LHCN-M2 (cell line): Measurements from ENCODE around the gene NDNF. TPM values are rescaled to one million over a fixed set of nuclear protein-coding genes. Genes with fewer than 3 reads are reported as not detected.

Experiments used
- DNase-seq: peaks from one replicate; pipeline ENCODE4 v3.0.0-alpha.2; 2012; ENCODE audit warnings: low read depth
- polyA plus RNA-seq: library from polyadenylated mRNA; unstranded; fragments of >200 nt; gene quantifications from one replicate; pipeline ENCODE4 v1.2.1, GENCODE V29; 2012; ENCODE audit warnings: missing spikeins
- total RNA-seq: library from RNA; depleted of rRNA; stranded (reverse); fragments of >200 nt; gene quantifications from 2 replicates; pipeline ENCODE4 v1.2.3, GENCODE V29; 2014; rRNA removed

Gene NDNF
- 0.11 TPM in 1 of 2 replicates, not detected in the other for total RNA-seq
- polyA plus RNA-seq = 0.17 TPM

- peak; percentile 26 for DNase-seq
Observed at GRCh38 chr4:121072224-121073003, at the start of gene NDNF. NDNF (minus strand) TSS chr4:121072535; CDS start chr4:121045837, 26,698 bp downstream.

GRCh38 chr4:121119715-121120114 lies 47.4 kb upstream of the NDNF start:
- no peak for DNase-seq

DNA sequence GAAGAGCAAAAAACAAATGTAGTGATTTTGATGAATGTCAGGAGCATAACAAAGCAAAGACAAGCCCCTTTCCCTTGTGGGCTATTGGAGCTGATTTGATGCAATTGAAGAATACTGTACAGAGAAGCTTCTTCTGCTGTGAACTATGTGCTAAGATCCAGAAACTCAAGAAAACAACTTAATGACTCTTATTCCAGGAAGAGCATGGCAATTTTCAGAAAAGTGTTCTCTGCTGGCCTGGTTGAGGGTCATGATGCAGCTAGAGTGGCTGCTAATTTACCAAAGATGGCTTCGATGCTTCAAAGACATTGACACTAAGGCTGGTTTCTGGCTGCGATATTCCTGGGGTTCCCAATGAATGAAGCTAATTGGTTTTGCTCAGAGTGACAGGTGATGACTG lies 46.0 kb upstream of the NDNF start:
- no peak for DNase-seq

DNA sequence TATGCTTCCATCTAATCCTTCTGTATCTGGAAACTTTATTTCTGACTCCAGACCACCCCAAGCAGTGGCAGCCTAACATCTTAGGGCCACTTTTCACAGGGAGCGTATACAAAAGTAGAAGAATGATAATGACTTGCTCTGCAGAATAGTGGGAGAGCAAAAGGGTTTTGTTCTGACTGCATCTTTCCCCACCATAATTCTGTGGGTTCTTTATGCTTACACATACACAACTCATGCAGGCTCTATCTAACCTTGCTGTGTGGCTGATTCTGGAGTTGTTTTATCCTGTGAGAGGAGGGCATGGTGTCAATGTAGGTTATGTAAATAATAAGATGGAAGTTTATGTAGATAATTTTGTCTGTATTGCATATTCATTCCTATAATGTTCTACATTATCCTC lies 42.4 kb upstream of the NDNF start:
- DNase-seq = no peak

GRCh38 chr4:121112530-121112929 lies 40.2 kb upstream of the NDNF start:
- no peak for DNase-seq

GRCh38 chr4:121108557-121108956 lies 36.2 kb upstream of the NDNF start:
- no peak for DNase-seq

- DNase-seq = no peak
Observed at GRCh38 chr4:121107507-121107906, 35.2 kb upstream of the NDNF start.

DNA sequence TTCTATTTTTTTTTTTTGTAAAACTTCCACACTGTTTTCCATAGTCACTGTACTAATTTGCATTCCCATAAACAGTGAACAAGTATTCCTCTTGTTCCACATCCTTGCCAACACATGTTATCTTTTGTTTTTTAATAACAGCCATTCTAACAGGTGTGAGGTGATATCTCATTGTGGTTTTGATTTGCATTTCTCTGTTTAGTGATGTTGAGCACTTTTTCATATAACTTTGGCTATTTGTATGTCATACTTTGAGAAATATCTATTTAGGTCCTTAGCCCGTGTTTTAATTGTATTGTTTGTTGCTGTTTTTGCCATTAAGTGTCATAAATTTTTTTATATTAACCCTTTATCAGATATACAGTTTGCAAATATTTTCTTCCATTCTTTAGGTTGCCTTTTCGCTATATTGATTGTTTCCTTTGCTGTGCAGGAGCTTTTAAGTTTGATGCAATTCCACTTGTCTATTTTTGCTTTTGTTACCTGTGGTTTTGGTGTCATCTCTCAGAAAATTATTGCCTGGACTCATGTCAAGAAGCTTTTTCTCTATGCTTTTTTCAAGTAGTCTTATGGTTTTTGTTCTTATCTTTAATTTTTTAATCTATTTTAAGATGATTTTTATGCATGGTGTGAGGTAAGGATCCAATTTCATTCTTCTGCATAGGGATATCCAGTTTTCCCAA lies 27.9 kb upstream of the NDNF start:
- no peak for DNase-seq

GRCh38 chr4:121098266-121098665 lies 25.9 kb upstream of the NDNF start:
- DNase-seq = no peak

DNA sequence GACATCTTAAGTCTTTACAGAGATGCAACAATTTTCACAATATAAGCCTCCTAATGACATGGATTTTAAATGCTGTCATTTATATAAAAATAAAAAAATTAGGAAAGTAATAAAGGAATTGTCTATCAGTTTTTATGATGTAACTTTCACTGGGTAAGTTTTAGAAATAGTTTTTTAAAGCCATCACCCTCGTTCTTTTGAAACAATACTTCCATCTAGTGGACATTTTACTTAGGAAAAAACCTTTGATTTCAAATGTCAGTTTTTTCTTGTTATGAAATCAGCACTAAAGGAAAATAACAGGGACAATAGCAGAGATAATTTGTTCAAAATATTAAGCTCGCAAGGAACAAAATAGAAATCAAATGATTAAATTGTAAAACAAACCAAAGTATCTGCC lies 24.3 kb upstream of the NDNF start:
- DNase-seq = peak; percentile 33

GRCh38 chr4:121096191-121096590 lies 23.9 kb upstream of the NDNF start:
- DNase-seq = no peak

GRCh38 chr4:121094297-121094966 lies 22.1 kb upstream of the NDNF start:
- no peak for DNase-seq

GRCh38 chr4:121093261-121093660 lies 20.9 kb upstream of the NDNF start:
- no peak for DNase-seq

GRCh38 chr4:121091941-121092340 lies 19.6 kb upstream of the NDNF start:
- no peak for DNase-seq

- no peak for DNase-seq
Observed at GRCh38 chr4:121088867-121089266, 16.5 kb upstream of the NDNF start.

GRCh38 chr4:121079376-121079775 lies 7.0 kb upstream of the NDNF start:
- DNase-seq = no peak

GRCh38 chr4:121077496-121077895 lies 5.2 kb upstream of the NDNF start:
- DNase-seq = no peak

DNA sequence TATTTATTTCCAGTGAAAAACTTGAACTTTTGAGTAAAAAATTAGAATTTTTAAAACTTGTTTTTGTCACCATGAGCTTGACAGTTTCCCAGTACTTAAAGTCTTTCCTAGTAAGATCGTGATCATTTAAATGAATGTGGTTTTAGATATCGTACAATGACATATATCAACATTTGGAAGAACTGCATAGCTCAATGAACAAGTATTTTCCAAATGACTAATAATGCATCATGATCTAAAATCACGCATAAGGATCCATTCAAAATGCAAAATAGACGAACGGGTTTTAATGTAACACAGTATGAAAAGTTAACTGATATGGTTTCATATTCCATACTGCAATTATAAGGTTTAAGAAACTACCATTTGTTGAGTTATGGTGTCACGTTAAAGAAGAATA lies 4.1 kb upstream of the NDNF start:
- no peak for DNase-seq

DNA sequence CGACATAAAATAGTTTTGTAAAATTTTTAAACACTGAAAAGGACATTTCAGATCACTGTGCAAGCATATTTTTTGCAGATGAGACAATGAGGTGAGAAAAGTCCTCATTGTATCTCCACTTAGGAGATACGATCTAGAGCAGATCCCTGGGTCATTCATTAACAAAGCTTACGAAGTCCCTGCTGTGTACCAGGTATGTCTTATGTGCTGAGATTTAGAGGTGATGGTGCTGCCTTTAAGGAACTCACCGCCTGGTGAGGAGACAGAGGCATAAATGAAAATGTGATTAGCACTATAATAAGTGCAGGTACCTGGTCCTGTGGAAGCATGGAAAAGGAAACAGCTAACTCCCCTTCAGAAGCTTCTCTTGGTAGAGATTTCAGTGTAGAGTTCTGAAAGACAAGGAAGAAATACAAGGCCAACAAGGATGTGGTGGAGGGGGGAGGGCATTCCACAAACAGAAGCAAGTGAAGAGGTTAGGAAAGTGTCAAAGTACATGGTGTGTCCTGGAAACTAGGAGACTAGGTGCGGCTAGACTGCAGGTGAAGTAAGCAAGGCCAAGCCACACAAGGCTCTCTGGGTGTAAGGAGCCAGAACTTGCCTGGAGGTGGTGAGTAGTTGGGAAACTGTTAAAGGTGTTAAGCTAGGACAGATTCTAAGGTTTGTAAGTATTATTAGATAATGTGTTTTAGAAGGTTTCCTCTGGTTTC lies 1.5 kb upstream of the NDNF start:
- no peak for DNase-seq

- no peak for DNase-seq
Observed at GRCh38 chr4:121073004-121073435, 685 bp upstream of the NDNF start.

GRCh38 chr4:121071640-121072223 lies 603 bp downstream of the NDNF start:
- DNase-seq = no peak
